GM21381 (cell line): ENCODE measurements around the gene ATP8B2.
"Not testable (repeated sequence)": the region's sequence is repeated elsewhere in the genome, so short reads cannot be mapped to it uniquely, and the experiment has no call there.

Experiments
- ATAC-seq: cut with Tn5 transposase; IDR thresholded peaks from one replicate; pipeline ENCODE4 v1.9.1; 2021; ENCODE audit warnings: mild to moderate bottlenecking, moderate library complexity; ENCODE audit not compliant: unreplicated experiment

Gene ATP8B2, protein sequence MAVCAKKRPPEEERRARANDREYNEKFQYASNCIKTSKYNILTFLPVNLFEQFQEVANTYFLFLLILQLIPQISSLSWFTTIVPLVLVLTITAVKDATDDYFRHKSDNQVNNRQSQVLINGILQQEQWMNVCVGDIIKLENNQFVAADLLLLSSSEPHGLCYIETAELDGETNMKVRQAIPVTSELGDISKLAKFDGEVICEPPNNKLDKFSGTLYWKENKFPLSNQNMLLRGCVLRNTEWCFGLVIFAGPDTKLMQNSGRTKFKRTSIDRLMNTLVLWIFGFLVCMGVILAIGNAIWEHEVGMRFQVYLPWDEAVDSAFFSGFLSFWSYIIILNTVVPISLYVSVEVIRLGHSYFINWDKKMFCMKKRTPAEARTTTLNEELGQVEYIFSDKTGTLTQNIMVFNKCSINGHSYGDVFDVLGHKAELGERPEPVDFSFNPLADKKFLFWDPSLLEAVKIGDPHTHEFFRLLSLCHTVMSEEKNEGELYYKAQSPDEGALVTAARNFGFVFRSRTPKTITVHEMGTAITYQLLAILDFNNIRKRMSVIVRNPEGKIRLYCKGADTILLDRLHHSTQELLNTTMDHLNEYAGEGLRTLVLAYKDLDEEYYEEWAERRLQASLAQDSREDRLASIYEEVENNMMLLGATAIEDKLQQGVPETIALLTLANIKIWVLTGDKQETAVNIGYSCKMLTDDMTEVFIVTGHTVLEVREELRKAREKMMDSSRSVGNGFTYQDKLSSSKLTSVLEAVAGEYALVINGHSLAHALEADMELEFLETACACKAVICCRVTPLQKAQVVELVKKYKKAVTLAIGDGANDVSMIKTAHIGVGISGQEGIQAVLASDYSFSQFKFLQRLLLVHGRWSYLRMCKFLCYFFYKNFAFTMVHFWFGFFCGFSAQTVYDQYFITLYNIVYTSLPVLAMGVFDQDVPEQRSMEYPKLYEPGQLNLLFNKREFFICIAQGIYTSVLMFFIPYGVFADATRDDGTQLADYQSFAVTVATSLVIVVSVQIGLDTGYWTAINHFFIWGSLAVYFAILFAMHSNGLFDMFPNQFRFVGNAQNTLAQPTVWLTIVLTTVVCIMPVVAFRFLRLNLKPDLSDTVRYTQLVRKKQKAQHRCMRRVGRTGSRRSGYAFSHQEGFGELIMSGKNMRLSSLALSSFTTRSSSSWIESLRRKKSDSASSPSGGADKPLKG

DNA sequence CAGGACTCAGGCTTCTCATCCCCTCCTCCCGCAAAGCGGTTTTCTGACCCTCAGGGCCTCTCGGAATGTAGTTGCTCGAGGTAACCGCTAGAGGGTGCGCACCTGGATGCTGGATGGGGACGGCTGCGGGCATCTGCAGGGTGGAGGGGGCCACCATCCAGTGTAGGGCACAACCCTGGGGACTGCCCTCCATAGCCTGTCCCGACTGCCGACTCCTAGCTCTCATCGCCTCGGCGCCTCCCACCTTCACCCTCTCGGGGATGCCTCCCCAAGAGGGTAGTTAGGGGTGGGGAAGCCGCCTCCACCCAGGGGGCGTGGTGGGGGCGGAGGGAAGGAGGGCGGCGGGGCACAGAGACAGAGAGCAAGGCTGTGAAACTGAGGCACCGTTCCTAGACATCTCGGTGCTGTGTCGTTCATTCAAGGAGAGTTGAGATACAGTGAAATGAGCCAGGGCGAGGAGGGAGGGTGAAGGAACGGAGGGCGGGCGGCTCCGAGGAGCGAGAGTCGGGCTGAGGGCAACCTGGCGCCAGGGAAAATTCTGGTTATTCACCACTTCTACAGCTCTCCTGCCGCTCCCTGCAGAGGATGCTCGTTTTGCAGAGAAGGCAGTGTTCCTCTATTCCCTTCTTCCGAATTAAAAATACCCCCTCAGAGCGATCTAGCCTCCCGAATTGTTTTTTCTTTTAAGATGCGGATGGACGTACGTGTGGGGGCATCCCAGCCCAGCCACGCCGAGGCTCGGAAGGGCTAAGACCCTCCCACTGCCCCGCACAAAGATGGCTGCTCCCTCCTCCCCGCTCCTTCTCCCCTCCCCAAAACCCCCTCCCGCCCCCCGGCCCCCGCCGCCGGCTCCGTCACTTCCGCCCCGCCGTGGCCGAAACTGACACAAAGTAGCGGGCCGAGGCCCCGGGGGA is at the start of gene ATP8B2:
TSS of gene ATP8B2 (plus strand) at position 857 of the 914 bp plus-strand sequence. CDS start 2,617 bp downstream, outside the sequence.
- ATAC-seq: peak; percentile 53

DNA sequence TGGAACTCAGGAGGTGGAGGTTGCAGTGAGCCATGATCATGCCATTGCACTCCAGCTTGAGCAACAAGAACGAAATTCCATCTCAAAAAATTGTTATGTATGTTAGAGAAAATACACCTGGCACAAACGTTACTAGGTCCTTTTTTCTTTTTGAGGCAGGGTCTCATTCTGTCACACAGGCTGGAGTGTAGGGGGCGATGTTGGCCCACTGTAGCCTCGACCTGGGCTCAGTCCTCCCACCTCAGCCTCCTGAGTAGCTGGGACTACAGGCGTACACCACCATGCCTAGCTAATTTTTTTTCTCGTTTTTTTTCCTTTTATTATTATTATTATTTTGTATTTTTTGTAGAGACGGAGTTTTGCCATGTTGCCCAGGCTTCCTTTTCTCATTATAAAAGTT is 48.5 kb upstream of the ATP8B2 start:
- ATAC-seq: no peak

DNA sequence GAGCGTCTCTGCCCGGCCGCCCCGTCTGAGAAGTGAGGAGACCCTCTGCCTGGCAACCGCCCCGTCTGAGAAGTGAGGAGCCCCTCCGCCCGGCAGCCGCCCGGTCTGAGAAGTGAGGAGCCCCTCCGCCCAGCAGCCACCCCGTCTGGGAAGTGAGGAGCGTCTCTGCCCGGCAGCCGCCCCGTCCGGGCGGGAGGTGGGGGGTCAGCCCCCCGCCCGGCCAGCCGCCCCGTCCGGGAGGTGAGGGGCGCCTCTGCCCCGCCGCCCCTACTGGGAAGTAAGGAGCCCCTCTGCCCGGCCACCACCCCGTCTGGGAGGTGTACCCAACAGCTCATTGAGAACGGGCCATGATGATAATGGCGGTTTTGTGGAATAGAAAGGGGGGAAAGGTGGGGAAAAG is 37.7 kb upstream of the ATP8B2 start:
- ATAC-seq: not testable (repeated sequence)

DNA sequence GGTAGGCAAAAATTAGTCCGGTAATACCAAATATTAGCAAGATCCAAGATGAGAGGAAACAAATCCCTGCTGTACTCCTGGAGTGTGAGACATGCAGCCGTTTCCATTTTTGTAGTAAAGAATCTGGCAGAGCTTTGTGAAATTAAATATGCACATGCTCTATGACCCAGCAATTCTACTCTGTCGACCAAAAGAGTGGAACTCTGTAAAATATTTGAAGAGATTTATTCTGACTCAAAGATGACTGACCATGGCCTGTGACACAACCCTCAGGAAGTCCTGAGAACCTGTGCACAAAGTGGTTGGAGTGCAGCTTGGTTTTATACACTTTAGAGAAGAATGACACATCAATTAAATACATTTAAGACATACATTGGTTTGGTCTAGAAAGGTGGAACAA is 36.7 kb upstream of the ATP8B2 start:
- ATAC-seq: no peak

DNA sequence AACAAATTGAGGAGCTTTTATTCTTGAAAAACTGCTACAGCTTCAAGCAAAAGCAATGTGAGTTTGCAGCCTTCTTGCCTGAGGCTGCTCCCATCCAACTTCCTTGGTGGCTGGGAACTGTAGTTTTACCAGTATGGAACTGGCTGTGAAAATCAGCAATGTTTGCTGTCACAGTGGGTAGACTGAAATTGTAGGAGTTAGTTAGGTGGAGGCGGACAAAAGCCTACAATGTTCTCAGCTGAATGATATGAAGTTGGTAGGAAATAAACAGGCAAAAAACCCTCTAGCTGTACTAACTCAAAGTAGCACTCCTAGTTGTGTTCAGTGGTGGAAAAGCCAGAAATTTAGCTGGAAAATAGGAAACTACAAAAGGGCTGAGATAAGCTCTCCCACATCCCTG is 34.4 kb upstream of the ATP8B2 start:
- no peak for ATAC-seq

DNA sequence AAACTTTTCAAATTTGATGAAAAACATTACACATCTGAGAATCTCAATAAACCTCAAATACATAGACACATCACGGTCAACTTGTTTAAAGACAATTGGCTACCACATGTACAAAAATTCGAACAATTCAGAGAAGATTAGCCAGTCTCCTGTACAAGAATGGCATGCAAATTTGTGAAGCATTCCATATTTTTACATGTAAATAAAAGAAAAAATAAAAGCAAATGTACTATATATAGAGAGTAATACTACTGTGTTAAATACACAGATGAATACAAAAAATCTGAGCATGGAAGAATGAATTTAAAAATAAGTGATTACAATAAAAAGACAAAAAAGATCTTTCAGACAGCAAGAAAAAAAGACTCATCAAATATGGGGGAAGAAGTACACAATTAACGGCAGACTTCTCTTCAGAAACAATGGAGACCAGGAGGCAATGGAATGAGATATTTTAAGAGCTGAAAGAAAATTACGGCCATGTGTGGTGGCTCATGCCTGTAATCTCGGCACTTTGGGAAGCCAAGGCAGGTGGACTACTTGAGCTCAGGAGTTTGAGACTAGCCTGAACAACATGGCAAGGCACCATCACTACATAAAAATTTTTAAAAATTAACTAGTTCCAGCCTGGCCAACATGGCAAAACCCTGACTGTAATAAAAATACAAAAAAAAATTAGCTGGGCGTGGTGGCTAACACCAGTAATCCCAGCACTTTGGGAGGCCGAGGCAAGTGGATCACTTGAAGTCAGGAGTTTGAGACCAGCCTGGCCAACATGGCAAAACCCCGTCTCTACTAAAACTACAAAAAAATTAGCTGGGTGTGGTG is 29.7 kb upstream of the ATP8B2 start:
- no peak for ATAC-seq

DNA sequence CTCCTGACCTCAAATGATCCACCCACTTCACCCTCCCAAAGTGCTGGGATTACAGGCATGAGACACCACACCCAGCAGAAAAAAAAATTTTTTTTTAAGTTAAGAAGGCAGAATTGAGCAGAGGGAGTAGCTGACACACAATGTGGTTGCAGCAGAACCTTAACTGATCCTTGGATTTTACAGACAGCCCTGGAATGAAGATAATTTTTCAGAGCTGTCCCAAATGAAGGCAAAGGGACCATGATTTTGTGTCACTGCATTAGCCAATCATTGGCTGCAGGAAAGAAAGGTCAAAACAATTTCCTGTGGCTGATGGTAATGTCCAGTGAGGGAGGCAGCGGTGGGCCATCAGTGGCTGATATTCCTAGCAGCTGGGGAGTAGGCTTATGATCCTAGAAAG is 23.7 kb upstream of the ATP8B2 start:
- ATAC-seq: no peak

DNA sequence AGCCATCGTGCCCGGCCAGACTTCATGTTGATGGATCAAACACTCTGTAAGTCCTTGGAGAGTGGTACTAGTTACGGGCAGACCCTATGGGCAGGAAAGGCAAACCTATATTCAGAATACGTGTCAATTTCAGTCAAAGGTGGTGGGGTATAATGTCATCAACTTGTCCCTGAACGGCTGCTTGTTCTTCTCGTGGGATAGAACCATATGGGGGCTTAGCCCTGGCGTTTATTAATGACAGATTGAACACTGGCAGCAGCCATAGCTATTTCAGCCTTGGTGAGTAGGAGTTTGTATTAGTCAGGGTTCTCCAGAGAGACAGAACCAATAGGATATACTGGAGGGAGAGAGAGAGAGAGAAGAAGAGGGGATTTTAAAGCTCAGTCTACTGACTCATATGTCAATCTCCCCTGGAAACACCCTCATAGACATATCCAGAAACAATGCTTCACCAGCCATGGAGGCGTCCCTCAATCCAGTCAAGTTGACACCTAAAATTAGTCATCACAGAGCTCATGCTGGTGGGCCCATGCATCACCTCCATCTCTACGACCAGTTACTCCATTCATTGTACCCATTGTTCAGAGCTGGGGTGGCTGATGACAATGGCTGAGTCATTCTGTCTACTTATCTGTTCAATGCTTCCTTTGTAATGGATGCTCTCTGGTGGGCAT is 20.5 kb upstream of the ATP8B2 start:
- no peak for ATAC-seq

DNA sequence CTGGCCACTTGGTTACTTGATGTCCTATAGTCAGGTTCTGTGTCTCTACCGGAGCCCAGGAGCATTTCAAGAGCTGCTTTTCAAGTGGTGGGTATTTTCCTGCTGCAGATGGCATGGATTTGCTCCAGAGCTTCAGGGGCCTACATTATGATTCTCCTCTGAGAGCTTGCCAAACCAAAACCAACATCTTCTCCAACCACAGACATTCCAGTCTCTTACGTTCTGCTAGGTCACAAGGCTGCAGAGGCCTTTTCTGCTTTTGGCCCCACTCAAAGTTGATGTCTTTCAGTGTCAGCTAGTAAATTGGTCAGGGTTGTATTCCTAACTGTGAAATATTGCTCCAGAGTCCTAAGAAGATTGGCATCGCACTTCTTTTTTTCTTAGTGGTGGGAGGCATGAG is 19.2 kb upstream of the ATP8B2 start:
- no peak for ATAC-seq

DNA sequence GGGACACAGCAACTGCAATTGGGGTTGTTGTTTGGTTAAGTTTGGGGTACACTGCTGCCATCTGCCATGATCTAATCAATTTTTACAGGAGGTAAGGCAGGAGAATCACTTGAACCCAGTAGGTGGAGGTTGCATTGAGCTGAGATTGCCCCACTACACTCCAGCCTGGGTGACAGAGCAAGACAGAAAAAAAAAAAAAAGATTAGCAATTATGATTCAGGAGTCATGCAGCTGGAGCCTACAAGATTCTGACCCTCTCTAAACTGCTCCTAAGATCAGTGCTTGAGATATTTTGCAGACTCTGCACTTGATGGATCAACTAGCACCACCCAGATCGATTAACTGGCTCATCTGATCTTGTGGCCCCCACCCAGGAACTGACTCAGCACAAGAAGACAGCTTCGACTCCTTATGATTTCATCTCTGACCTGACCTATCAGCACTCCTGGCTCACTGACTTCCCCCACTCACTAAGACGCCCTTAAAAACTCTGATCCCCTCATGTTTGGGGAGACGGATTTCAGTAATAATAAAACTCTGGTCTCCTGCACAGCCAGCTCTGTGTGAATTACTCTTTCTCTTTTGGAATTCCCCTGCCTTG is 17.6 kb upstream of the ATP8B2 start:
- not testable (repeated sequence) for ATAC-seq

DNA sequence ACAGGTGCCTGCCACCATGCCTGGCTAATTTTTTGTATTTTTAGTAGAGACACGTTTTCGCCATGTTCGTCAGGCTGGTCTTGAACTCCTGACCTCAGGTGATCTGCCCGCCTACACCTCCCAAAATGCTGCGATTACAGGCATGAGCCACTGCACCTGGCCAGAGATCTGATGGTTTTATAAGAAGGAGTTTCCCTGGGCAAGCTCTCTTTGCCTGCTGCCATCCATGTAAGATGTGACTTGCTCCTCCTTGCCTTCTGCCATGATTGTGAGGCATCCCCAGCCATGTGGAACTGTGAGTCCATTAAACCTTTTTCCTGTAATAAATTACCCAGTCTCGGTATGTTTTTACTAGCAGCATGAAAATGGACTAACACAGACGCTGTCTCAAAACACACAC is 16.2 kb upstream of the ATP8B2 start:
- not testable (repeated sequence) for ATAC-seq

DNA sequence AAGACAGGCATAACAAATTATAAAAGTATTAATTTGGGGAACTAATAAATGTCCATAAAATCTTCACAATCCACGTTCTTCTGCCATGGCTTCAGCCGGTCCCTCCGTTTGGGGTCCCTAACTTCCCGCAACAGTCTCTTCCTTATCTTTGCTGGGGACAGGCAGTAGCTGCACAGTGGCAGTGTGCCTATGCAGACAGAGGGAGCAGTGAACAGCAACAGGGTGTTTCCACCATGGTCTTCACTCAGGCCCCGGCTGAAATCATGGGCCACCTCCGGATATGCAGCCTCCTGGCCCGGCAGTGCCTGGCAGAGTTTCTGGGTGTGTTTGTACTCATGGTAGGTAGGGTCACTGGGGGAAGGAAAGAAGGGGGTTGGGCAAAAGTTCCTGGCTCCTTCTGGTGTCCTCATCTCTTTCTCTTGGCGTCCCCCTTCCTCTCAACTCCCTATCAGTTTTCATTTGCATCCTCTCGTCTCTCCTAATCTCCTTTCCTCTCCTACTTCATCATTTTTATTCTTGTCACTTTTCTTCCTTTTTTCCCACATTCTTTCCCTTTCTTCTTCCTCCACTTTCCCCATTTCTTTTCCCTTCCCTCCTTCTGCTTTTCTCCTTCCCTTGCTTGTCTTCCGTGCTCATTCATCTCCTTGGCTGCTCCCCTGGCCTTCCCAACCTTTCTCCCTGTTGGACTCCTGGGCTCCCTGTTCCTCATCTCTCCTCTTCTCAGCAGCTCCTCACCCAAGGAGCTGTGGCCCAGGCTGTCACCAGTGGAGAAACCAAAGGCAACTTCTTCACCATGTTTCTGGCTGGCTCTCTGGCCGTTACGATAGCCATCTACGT is 12.9 kb upstream of the ATP8B2 start:
- ATAC-seq: not testable (repeated sequence)

DNA sequence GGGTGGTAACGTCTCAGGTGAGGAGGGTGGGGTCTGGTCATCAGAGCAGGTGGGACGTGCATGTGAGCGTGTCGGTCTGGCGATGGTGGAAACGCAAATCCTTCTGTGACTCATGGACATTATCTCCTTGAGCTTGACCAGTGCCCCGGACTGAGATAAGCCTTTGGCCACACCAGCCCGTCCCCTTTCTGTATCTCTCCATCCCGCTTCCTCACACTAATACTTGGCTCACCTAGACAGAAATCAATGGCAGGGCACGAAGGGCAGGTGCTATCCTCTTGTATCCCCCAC is 12.3 kb upstream of the ATP8B2 start:
- ATAC-seq: no peak

DNA sequence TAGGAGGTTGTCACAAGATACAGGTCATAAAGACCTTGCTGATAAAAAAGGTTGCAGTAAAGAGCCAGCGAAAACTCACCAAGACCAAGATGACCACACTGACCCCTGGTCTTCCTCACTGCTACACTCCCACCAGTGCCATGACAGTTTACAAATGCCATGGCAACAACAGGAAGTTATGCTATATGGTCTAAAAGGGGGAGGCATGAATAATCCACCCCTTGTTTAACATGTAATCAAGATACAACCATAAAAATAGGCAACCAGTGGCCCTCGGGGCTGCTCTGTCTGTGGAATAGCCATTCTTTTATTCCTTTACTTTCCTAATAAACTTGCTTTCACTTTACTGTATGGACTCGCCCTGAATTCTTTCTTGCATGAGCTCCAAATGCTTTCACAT is 11.1 kb upstream of the ATP8B2 start:
- ATAC-seq: not testable (repeated sequence)

DNA sequence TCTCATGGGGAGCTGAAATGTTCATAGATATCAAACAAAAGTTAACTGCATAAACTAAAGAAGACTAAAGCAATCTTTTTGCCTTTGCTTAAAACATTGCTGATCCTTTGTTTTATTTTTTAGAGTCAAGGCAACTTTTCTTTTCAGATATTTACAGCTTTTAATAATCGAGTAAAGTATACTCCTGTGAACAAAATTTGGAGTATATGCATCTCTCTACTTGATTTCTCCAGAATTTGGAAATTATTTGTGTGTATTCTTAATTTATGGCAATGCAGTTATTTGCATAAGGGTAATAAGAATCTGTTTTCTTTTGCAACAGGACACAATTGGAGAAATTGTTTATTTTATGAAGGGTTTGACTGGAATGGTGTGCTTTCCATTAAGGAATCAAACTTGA is 8.6 kb upstream of the ATP8B2 start:
- ATAC-seq: no peak

DNA sequence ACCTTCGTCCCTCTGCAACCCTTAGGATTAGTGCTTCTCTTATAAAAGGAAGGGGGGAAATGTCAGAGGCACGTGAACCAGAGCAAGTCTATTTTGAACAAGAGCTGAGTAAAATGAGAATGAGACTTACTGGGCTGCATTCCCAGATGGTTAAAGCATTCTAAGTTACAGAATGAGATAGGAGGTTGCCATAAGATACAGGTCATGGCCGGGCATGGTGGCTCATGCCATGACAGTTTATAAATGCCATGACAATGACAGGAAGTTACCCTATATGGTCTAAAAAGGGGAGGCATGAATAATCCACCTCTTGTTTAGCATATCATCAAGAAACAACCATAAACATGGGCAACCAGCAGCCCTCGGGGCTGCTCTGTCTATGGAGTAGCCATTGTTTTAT is 6.9 kb upstream of the ATP8B2 start:
- no peak for ATAC-seq

DNA sequence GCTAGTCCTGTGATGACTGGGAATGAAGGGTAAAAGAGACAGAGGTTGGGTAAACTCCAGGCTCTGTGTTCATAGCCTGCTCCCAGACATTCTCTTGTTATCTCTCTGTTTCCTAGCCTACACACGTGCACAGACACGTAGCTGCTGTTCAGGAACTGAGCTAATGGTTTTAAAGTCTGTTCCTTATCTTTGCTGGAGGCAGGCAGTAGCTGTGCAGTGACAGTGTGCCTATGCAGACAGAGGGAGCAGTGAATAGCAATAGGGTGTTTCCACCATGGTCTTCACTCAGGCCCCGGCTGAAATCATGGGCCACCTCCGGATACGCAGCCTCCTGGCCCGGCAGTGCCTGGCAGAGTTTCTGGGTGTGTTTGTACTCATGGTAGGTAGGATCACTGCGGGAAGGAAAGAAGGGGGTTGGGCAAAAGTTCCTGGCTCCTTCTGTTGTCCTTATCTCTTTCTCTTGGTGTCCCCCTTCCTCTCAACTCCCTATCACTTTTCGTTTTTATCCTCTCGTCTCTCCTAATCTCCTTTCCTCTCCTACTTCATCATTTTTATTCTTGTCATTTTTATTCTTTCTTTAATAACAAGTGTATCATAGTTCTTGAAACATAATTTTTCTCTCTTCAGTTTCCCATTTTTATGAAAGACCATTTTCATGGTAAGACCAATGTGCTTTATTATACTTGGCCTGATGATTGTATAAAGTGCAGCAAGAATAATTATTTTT is 4.3 kb upstream of the ATP8B2 start, which contains the start of gene AQP10:
TSS of gene AQP10 (plus strand) at position 212 of the 727 bp plus-strand sequence. CDS start at position 275, 63 bp downstream.
- ATAC-seq: no peak
